Cardiac muscle cell (in vitro differentiated cells and primary cell): Measurements from ENCODE around the gene ABCG2. TPM values are rescaled to one million over a fixed set of nuclear protein-coding genes. Genes with fewer than 3 reads are reported as not detected.

Experiments used
- DNase-seq, 2 donors: peaks; one replicate each; pipeline versions ENCODE4 v3.0.0 to v3.0.0-alpha.2; 2010 to 2017; ENCODE audit warnings: low read depth in 1 of 2, low spot score in 1 of 2
- H3K27ac ChIP-seq: fragments of 200-600 bp; sonication (generic); 2 replicates; pipeline ENCODE4 v1.5.1; 2016
- H3K27me3 ChIP-seq: fragments of 200-600 bp; sonication (generic); 2 replicates; pipeline ENCODE4 v1.6.0; 2016; ENCODE audit warnings: control low read depth
- H3K36me3 ChIP-seq: fragments of 200-600 bp; sonication (generic); 2 replicates; pipeline ENCODE4 v1.5.1; 2016; ENCODE audit warnings: control low read depth
- H3K4me1 ChIP-seq: fragments of 200-600 bp; sonication (generic); 2 replicates; pipeline ENCODE4 v1.8.1; 2017; ENCODE audit warnings: low read depth, mild to moderate bottlenecking, mixed run types
- H3K4me3 ChIP-seq: fragments of 200-600 bp; sonication (generic); 2 replicates; pipeline ENCODE4 v1.5.1; 2016; ENCODE audit warnings: mild to moderate bottlenecking
- H3K9me3 ChIP-seq: fragments of 200-600 bp; sonication (generic); 2 replicates; pipeline ENCODE4 v1.5.1; 2017; ENCODE audit warnings: low read depth, mild to moderate bottlenecking, control low read depth
- CTCF ChIP-seq: IDR thresholded peaks from 2 replicates; pipeline ENCODE4 v1.5.1; 2012; ENCODE audit warnings: low read depth, mild to moderate bottlenecking, low read length
- polyA plus RNA-seq: library from polyadenylated mRNA; unstranded; fragments of >200 nt; fragmentation: Nextera tagmentation; extraction: Ambion mirVana; gene quantifications from 2 replicates; pipeline ENCODE4 v1.2.1, GENCODE V29; 2016
- total RNA-seq: library from RNA; depleted of rRNA; stranded (reverse); fragments of >200 nt; gene quantifications from 2 replicates; pipeline ENCODE4 v1.2.3, GENCODE V29; 2016

Gene ABCG2
- total and polyA plus RNA-seq, 2 experiments from 2014 or later, result not detected

- TF ChIP-seq CTCF, result no peak
- Histone ChIP-seq H3K4me1 (no peaks in the 10 kb centered on the region), H3K27me3 (no peaks in the 10 kb centered on the region), H3K9me3 (no peaks in the 10 kb centered on the region), H3K4me3 (no peak overlapping the region), H3K27ac (no peak overlapping the region), H3K36me3 (no peaks in the 10 kb centered on the region)
- DNase-seq, result no peak
These were observed 20.8 kb upstream of the ABCG2 start for GRCh38 chr4:88179261-88179660.

GRCh38 chr4:88178626-88179231 lies 20.3 kb upstream of the ABCG2 start:
- Histone ChIP-seq H3K36me3 (no peaks in the 10 kb centered on the region), H3K27me3 (no peaks in the 10 kb centered on the region), H3K4me1 (no peaks in the 10 kb centered on the region), H3K4me3 (no peak overlapping the region), H3K27ac (no peak overlapping the region), H3K9me3 (no peaks in the 10 kb centered on the region)
- no peak for TF ChIP-seq CTCF
- DNase-seq, result no peak

GRCh38 chr4:88177983-88178625 lies 19.7 kb upstream of the ABCG2 start:
- H3K27me3 ChIP-seq, result no peaks in the 10 kb centered on the region
- H3K27ac ChIP-seq, result no peak overlapping the region
- H3K4me3 ChIP-seq, result no peak overlapping the region
- no peaks in the 10 kb centered on the region for H3K9me3 ChIP-seq
- no peaks in the 10 kb centered on the region for H3K36me3 ChIP-seq
- TF ChIP-seq CTCF, result no peak
- H3K4me1 ChIP-seq, result no peaks in the 10 kb centered on the region
- DNase-seq, result peak; percentile 27 to 76

- H3K36me3 ChIP-seq, result no peaks in the 10 kb centered on the region
These were observed 14.5 kb upstream of the ABCG2 start for GRCh38 chr4:88172987-88173386.

GRCh38 chr4:88171206-88171605 lies 12.8 kb upstream of the ABCG2 start:
- no peak for DNase-seq
- H3K9me3 ChIP-seq, result no peaks in the 10 kb centered on the region
- no peaks in the 10 kb centered on the region for H3K27me3 ChIP-seq
- peaks cover 3% of the 10 kb centered on the region for H3K4me1 ChIP-seq
- H3K27ac ChIP-seq, result no peak overlapping the region
- H3K36me3 ChIP-seq, result no peaks in the 10 kb centered on the region
- H3K4me3 ChIP-seq, result no peak overlapping the region
- TF ChIP-seq CTCF, result no peak

More at GRCh38 chr4:88172987-88173386, 14.5 kb upstream of the ABCG2 start:
- H3K27me3 ChIP-seq, result no peaks in the 10 kb centered on the region
- DNase-seq, result no peak
- H3K4me3 ChIP-seq, result no peak overlapping the region
- H3K4me1 ChIP-seq, result peaks cover 3% of the 10 kb centered on the region
- no peak overlapping the region for H3K27ac ChIP-seq
- no peaks in the 10 kb centered on the region for H3K9me3 ChIP-seq
- TF ChIP-seq CTCF, result no peak
